Panc1 (cell line): Measurements from ENCODE around the gene COLEC11. TPM values are rescaled to one million over a fixed set of nuclear protein-coding genes. Genes with fewer than 3 reads are reported as not detected.

ENCODE experiments used
- ATAC-seq: fragments of 200-7000 bp; cut with Tn5 transposase; 2 replicates; pipeline ENCODE4 v1.9.1; 2020; ENCODE audit warnings: mild to moderate bottlenecking, moderate library complexity
- BruUV-seq: library from RNA; stranded (reverse); fragments of 400-500 nt; replicated peaks from 2 replicates; lab custom pipeline; 2021; lab: Mats Ljungman, UMichigan
- CTCF ChIA-PET: fragments of 300-600 bp; sonication (Branson Sonifier 250); formaldehyde crosslinking; loops from one replicate; lab custom pipeline; 2022; ENCODE audit warnings: antibody characterized with exemption; lab: Charles Lee
- POLR2A ChIA-PET: fragments of 300-600 bp; sonication (Branson Sonifier 250); formaldehyde crosslinking; loops from one replicate; lab custom pipeline; 2022; ENCODE audit warnings: antibody characterized with exemption; lab: Charles Lee
- DNase-seq: peaks from one replicate; pipeline ENCODE4 v3.0.0-alpha.2; 2010; ENCODE audit warnings: low read depth, low spot score
- H3K27ac ChIP-seq: 2 replicates; pipeline ENCODE4 v1.5.1; 2011; ENCODE audit warnings: mild to moderate bottlenecking, low read length, inconsistent platforms
- H3K27me3 ChIP-seq: fragments of 200-500 bp; sonication (Bioruptor generic); 2 replicates; pipeline ENCODE4 v1.6.0; 2014; ENCODE audit warnings: low read length, inconsistent platforms; ENCODE audit not compliant: control insufficient read depth, insufficient read depth
- H3K36me3 ChIP-seq: fragments of 200-500 bp; sonication (Bioruptor generic); 2 replicates; pipeline ENCODE4 v1.5.1; 2014; ENCODE audit warnings: inconsistent platforms, mild to moderate bottlenecking, low read length, moderate library complexity; ENCODE audit not compliant: control insufficient read depth, insufficient read depth
- H3K4me1 ChIP-seq: 2 replicates; pipeline ENCODE4 v1.5.1; 2011; ENCODE audit warnings: inconsistent platforms, mild to moderate bottlenecking, low read length, moderate library complexity; ENCODE audit not compliant: control insufficient read depth, insufficient read depth
- H3K4me3 ChIP-seq, 2 experiments: 2 replicates each; pipeline ENCODE4 v1.5.1; 2011 to 2012; ENCODE audit warnings: low read depth in 2 of 2, low read length in 2 of 2, mild to moderate bottlenecking in 2 of 2, inconsistent platforms in 1 of 2, moderate library complexity in 1 of 2
- H3K9me3 ChIP-seq: fragments of 200-500 bp; sonication (Bioruptor generic); 2 replicates; pipeline ENCODE4 v1.5.1; 2014; ENCODE audit warnings: low read depth, mild to moderate bottlenecking, inconsistent platforms, low read length, moderate library complexity; ENCODE audit not compliant: control insufficient read depth, insufficient read depth
- CTCF ChIP-seq: fragments of 450-650 bp; IDR thresholded peaks from 2 replicates; pipeline ENCODE4 v1.5.1; 2017; ENCODE audit warnings: mild to moderate bottlenecking
- POLR2AphosphoS5 ChIP-seq: IDR thresholded peaks from 2 replicates; pipeline ENCODE4 v1.6.1; 2012; ENCODE audit warnings: mild to moderate bottlenecking, low read depth, low read length, moderate library complexity
- SIN3A ChIP-seq: IDR thresholded peaks from 2 replicates; pipeline ENCODE4 v1.6.1; 2012; ENCODE audit warnings: low read depth, mild to moderate bottlenecking, low read length, moderate library complexity, borderline replicate concordance; ENCODE audit not compliant: insufficient read depth
- TCF7L2 ChIP-seq: IDR thresholded peaks from 2 replicates; pipeline ENCODE4 v1.6.1; 2011; ENCODE audit warnings: mild to moderate bottlenecking, low read depth, low read length, inconsistent platforms
- in situ Hi-C: cut with HindIII; loops from 2 replicates; pipeline ENCODE4 v1.10.0; 2016; ENCODE audit warnings: low sequenced_read_pairs, low pct_unique_long_range_greater_than_20kb
- intact Hi-C: fragments of 100-400 bp; cut with micrococcal nuclease; formaldehyde crosslinking; loops from one replicate; pipeline ENCODE4 v1.10.0; 2022; ENCODE audit not compliant: unreplicated experiment
- total RNA-seq: library from RNA; stranded (reverse); gene quantifications from one replicate; pipeline ENCODE4 v1.2.1, GENCODE V29; 2021; ENCODE audit not compliant: unreplicated experiment
- TF ChIP-seq, protein P1 (sequence below), 2 experiments: IDR thresholded peaks; 2 replicates each; pipeline ENCODE4 v1.6.1; 2011 to 2012; ENCODE audit warnings: low read depth in 2 of 2, control low read depth in 1 of 2, low read length in 1 of 2, mild to moderate bottlenecking in 1 of 2, moderate library complexity in 1 of 2; ENCODE audit not compliant: insufficient read depth in 1 of 2

The COLEC11 gene
- total RNA-seq, 1 experiment from 2014 or later: 0.31 TPM

DNA sequence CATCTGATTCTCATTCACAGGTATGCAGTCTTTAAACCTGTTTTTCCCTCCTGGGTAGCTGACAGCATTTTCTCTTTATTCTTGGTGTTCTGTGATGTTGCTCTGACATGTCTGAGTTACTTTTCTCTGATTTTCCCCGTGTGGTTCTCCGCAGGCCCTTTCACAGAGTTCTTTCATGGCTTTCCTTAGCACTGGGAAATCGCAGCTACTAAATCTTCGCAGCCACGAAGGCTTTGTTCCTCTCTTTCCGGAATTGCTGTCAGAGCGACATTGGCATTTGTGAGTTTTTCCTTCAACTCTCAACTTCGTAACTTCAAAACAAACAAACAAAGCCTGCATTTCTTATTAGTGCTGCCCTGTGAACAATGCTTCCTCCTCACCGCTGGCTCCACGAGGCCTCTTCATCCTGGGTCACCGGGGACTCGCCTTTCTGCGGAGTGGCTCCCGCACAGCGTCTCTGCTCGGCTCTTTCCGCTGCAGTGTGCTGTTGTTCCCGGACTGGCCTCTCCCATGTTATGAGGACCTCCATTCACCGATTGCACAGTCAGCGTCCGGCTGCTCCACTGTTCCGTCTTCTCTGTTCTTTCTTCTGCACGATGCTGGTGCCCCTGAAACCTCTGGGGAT is 16.1 kb downstream of the COLEC11 start:
- TF ChIP-seq SIN3A (no peak), POLR2AphosphoS5 (no peak), TCF7L2 (no peak)
- Histone ChIP-seq H3K27me3 (no peaks in the 10 kb centered on the region), H3K27ac (no peak overlapping the region), H3K9me3 (no peaks in the 10 kb centered on the region; the same call in 1 of the 2 replicates), H3K36me3 (no peaks in the 10 kb centered on the region), H3K4me1 (no peaks in the 10 kb centered on the region), H3K4me3 (no peak overlapping the region)
- POLR2A ChIA-PET: no interaction called here
- in situ Hi-C loops: no loop called here
- BruUV-seq: no TSS peak
- intact Hi-C loops: no loop called here
- no peak for DNase-seq
- no peak for ATAC-seq
- CTCF ChIA-PET: interaction anchor here (0.5 kb wide), 1 partner anchor 23 kb away, joined by 3 read pairs; no protein-coding TSS in a partner anchor

GRCh38 chr2:3611589-3611988 is 16.7 kb downstream of the COLEC11 start:
- CTCF ChIA-PET: interaction anchor here (0.5 kb wide), 1 partner anchor 24 kb away, joined by 3 read pairs; no protein-coding TSS in a partner anchor
- ATAC-seq (no peak), DNase-seq (no peak)
- Histone ChIP-seq H3K9me3 (no peaks in the 10 kb centered on the region; the same call in 1 of the 2 replicates), H3K36me3 (no peaks in the 10 kb centered on the region), H3K27me3 (no peaks in the 10 kb centered on the region), H3K27ac (no peak overlapping the region), H3K4me1 (no peaks in the 10 kb centered on the region), H3K4me3 (no peak overlapping the region)
- intact Hi-C loops (no loop called here), in situ Hi-C loops (no loop called here)
- no peak for TF ChIP-seq CTCF
- no peak for TF ChIP-seq SIN3A
- TF ChIP-seq POLR2AphosphoS5: no peak
- POLR2A ChIA-PET: no interaction called here
- no TSS peak for BruUV-seq

DNA sequence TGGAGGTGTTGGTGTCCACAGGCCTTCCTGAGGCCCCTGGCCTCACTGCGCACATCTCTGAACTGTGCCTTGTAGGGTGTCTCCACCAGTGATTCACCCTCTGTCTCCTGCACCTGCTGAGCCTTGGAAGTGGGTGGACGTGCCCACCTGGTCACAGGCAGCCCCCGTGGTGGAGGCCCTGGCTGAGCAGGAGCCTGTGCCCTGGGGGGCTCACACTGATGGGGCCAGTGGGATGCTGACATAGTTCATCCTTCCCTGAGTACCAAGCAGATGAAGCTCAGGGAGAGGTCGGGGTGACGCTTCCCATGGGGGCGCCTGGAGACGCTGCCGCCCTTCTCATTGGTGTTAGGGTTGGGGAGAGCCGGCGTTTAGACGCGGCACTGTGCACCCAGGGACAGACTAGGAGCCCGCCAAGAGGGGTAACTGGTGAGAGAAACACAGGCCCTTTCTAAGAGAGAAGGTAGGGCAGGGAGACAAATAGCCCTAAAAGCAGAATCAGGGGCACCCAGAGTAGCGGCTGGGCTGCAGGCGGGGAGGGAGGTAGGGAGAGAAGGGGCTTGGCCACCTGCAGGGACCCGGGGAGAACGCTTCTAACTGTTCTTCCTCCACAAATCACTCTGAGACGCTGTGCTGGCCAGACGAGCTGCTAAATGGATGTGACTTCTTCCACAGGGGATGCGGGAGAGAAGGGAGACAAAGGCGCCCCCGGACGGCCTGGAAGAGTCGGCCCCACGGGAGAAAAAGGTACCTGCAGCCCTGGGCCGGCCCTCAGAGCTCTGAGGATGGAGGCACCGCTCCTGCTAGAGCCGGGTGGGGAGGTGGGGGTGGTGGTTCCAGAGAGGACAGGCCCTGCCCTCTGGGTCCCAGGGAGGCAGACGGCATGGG is 18.0 kb downstream of the COLEC11 start:
- no peaks in the 10 kb centered on the region for H3K36me3 ChIP-seq
- CTCF ChIA-PET: interaction anchor here (0.7 kb wide), 1 partner anchor 891 kb away, joined by 7 read pairs; no protein-coding TSS in a partner anchor
- in situ Hi-C loops (no loop called here), intact Hi-C loops (no loop called here)
- ATAC-seq (no peak), DNase-seq (no peak)
- H3K4me1 ChIP-seq: no peaks in the 10 kb centered on the region
- H3K27me3 ChIP-seq: no peaks in the 10 kb centered on the region
- BruUV-seq: no TSS peak
- TF ChIP-seq SIN3A (no peak), CTCF (no peak), POLR2AphosphoS5 (no peak), TCF7L2 (no peak)
- TF ChIP-seq, protein P1, sequence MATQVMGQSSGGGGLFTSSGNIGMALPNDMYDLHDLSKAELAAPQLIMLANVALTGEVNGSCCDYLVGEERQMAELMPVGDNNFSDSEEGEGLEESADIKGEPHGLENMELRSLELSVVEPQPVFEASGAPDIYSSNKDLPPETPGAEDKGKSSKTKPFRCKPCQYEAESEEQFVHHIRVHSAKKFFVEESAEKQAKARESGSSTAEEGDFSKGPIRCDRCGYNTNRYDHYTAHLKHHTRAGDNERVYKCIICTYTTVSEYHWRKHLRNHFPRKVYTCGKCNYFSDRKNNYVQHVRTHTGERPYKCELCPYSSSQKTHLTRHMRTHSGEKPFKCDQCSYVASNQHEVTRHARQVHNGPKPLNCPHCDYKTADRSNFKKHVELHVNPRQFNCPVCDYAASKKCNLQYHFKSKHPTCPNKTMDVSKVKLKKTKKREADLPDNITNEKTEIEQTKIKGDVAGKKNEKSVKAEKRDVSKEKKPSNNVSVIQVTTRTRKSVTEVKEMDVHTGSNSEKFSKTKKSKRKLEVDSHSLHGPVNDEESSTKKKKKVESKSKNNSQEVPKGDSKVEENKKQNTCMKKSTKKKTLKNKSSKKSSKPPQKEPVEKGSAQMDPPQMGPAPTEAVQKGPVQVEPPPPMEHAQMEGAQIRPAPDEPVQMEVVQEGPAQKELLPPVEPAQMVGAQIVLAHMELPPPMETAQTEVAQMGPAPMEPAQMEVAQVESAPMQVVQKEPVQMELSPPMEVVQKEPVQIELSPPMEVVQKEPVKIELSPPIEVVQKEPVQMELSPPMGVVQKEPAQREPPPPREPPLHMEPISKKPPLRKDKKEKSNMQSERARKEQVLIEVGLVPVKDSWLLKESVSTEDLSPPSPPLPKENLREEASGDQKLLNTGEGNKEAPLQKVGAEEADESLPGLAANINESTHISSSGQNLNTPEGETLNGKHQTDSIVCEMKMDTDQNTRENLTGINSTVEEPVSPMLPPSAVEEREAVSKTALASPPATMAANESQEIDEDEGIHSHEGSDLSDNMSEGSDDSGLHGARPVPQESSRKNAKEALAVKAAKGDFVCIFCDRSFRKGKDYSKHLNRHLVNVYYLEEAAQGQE (IDR thresholded peaks at IDR 0.05; ENCODE audit: insufficient read depth in 1 of 2, low read depth in 2 of 2, low read length in 1 of 2): no peak
- H3K4me3 ChIP-seq: no peak overlapping the region
- no peaks in the 10 kb centered on the region; the same call in 1 of the 2 replicates for H3K9me3 ChIP-seq
- POLR2A ChIA-PET: no interaction called here
- no peak overlapping the region for H3K27ac ChIP-seq
